ENCODE data around the gene TBC1D14.

TBC1D14 gene

GRCh38 chr4:6875431-6875831, 34.2 kb upstream of the TBC1D14 start:
- no peaks in the 10 kb centered on the region for H3K4me1 ChIP-seq (ENCODE audit: insufficient read depth, low read length, poor library complexity, severe bottlenecking)
- H3F3A ChIP-seq (ENCODE audit: low read depth), result no peaks in the 10 kb centered on the region
- H2AFZ ChIP-seq (ENCODE audit: low read length), result no peak overlapping the region
- no peaks in the 10 kb centered on the region for H3K9me3 ChIP-seq (ENCODE audit: insufficient read depth, low read depth, low read length)
- H4K20me1 ChIP-seq (ENCODE audit: insufficient read depth, low read length, poor library complexity, severe bottlenecking), result no peaks in the 10 kb centered on the region
- H3K4me2 ChIP-seq (ENCODE audit: low read depth, low read length, poor library complexity, severe bottlenecking), result no peak overlapping the region
- H3K9ac ChIP-seq (ENCODE audit: low read depth, low read length, poor library complexity, severe bottlenecking), result no peak overlapping the region
- no peak overlapping the region for H3K4me3 ChIP-seq (ENCODE audit: low read length, poor library complexity, severe bottlenecking)
- no peaks in the 10 kb centered on the region for H3K27me3 ChIP-seq (ENCODE audit: insufficient read depth, low read length, poor library complexity, severe bottlenecking)
- TF ChIP-seq CTCF (conservative IDR thresholded peaks at IDR 0.05; ENCODE audit: low read length) (no peak), EZH2phosphoT487 (IDR thresholded peaks at IDR 0.05; ENCODE audit: borderline replicate concordance) (no peak)
- H3K79me2 ChIP-seq (ENCODE audit: insufficient read depth, low read length), result no peaks in the 10 kb centered on the region
- peaks cover 69% of the 10 kb centered on the region; the same call in 1 of the 2 replicates for H3K36me3 ChIP-seq (ENCODE audit: insufficient read depth, low read length)
- H3K9me2 ChIP-seq (replicated peaks; ENCODE audit: low read depth, low read length), result no peaks in the 10 kb centered on the region

- Histone ChIP-seq H3K4me1 (ENCODE audit: insufficient read depth, low read length, poor library complexity, severe bottlenecking) (no peaks in the 10 kb centered on the region), H3K27me3 (ENCODE audit: insufficient read depth, low read length, poor library complexity, severe bottlenecking) (no peaks in the 10 kb centered on the region), H3K9ac (ENCODE audit: low read depth, low read length, poor library complexity, severe bottlenecking) (no peak overlapping the region), H4K20me1 (ENCODE audit: insufficient read depth, low read length, poor library complexity, severe bottlenecking) (no peaks in the 10 kb centered on the region), H2AFZ (ENCODE audit: low read length) (no peak overlapping the region), H3K4me2 (ENCODE audit: low read depth, low read length, poor library complexity, severe bottlenecking) (no peak overlapping the region), H3K79me2 (ENCODE audit: insufficient read depth, low read length) (no peaks in the 10 kb centered on the region), H3K9me3 (ENCODE audit: insufficient read depth, low read depth, low read length) (no peaks in the 10 kb centered on the region), H3K4me3 (ENCODE audit: low read length, poor library complexity, severe bottlenecking) (no peak overlapping the region), H3K9me2 (replicated peaks; ENCODE audit: low read depth, low read length) (no peaks in the 10 kb centered on the region), H3K36me3 (ENCODE audit: insufficient read depth, low read length) (peaks cover 79% of the 10 kb centered on the region; the same call in 1 of the 2 replicates), H3F3A (ENCODE audit: low read depth) (no peaks in the 10 kb centered on the region)
- no peak for TF ChIP-seq EZH2phosphoT487 (IDR thresholded peaks at IDR 0.05; ENCODE audit: borderline replicate concordance)
Observed at GRCh38 chr4:6876440-6876839, 33.2 kb upstream of the TBC1D14 start.

- Histone ChIP-seq H3K4me2 (ENCODE audit: low read depth, low read length, poor library complexity, severe bottlenecking) (no peak overlapping the region), H3K27me3 (ENCODE audit: insufficient read depth, low read length, poor library complexity, severe bottlenecking) (no peaks in the 10 kb centered on the region), H3K9me3 (ENCODE audit: insufficient read depth, low read depth, low read length) (no peaks in the 10 kb centered on the region), H2AFZ (ENCODE audit: low read length) (no peak overlapping the region), H3K9ac (ENCODE audit: low read depth, low read length, poor library complexity, severe bottlenecking) (no peak overlapping the region), H3K9me2 (replicated peaks; ENCODE audit: low read depth, low read length) (no peaks in the 10 kb centered on the region), H3K79me2 (ENCODE audit: insufficient read depth, low read length) (no peaks in the 10 kb centered on the region), H4K20me1 (ENCODE audit: insufficient read depth, low read length, poor library complexity, severe bottlenecking) (no peaks in the 10 kb centered on the region), H3F3A (ENCODE audit: low read depth) (no peaks in the 10 kb centered on the region), H3K4me1 (ENCODE audit: insufficient read depth, low read length, poor library complexity, severe bottlenecking) (no peaks in the 10 kb centered on the region), H3K4me3 (ENCODE audit: low read length, poor library complexity, severe bottlenecking) (no peak overlapping the region), H3K36me3 (ENCODE audit: insufficient read depth, low read length) (peaks cover 80% of the 10 kb centered on the region; the same call in 1 of the 2 replicates)
- TF ChIP-seq EZH2phosphoT487 (IDR thresholded peaks at IDR 0.05; ENCODE audit: borderline replicate concordance), result no peak
- no peak for TF ChIP-seq CTCF (conservative IDR thresholded peaks at IDR 0.05; ENCODE audit: low read length)
Observed at GRCh38 chr4:6877067-6877466, 32.6 kb upstream of the TBC1D14 start.

- Histone ChIP-seq H4K20me1 (ENCODE audit: insufficient read depth, low read length, poor library complexity, severe bottlenecking) (no peaks in the 10 kb centered on the region), H3K9ac (ENCODE audit: low read depth, low read length, poor library complexity, severe bottlenecking) (no peak overlapping the region), H2AFZ (ENCODE audit: low read length) (no peak overlapping the region), H3K4me2 (ENCODE audit: low read depth, low read length, poor library complexity, severe bottlenecking) (no peak overlapping the region), H3K36me3 (ENCODE audit: insufficient read depth, low read length) (peaks cover 83% of the 10 kb centered on the region; the same call in 1 of the 2 replicates), H3K79me2 (ENCODE audit: insufficient read depth, low read length) (no peaks in the 10 kb centered on the region), H3K9me3 (ENCODE audit: insufficient read depth, low read depth, low read length) (no peaks in the 10 kb centered on the region), H3K4me1 (ENCODE audit: insufficient read depth, low read length, poor library complexity, severe bottlenecking) (no peaks in the 10 kb centered on the region), H3K9me2 (replicated peaks; ENCODE audit: low read depth, low read length) (no peaks in the 10 kb centered on the region), H3K27me3 (ENCODE audit: insufficient read depth, low read length, poor library complexity, severe bottlenecking) (no peaks in the 10 kb centered on the region), H3K4me3 (ENCODE audit: low read length, poor library complexity, severe bottlenecking) (no peak overlapping the region), H3F3A (ENCODE audit: low read depth) (no peaks in the 10 kb centered on the region)
- TF ChIP-seq EZH2phosphoT487 (IDR thresholded peaks at IDR 0.05; ENCODE audit: borderline replicate concordance) (no peak), CTCF (conservative IDR thresholded peaks at IDR 0.05; ENCODE audit: low read length) (no peak)
Observed at GRCh38 chr4:6878451-6879059, 31.1 kb upstream of the TBC1D14 start.

Measured in Loucy (cell line).